ENCODE data around the gene SEC14L5. TPM values are rescaled to one million over a fixed set of nuclear protein-coding genes. Genes with fewer than 3 reads are reported as not detected.
"Not testable (repeated sequence)": the region's sequence is repeated elsewhere in the genome, so short reads cannot be mapped to it uniquely, and the experiment has no call there.

SEC14L5 gene
- total RNA-seq, 2 donors from 2014 or later: 0.26 TPM; not detected in 1

- no peak for ATAC-seq
- WGBS, 2 donors: 63 to 78% methylated on average over 2 of the region's 2 CpGs
These were observed 30.5 kb upstream of the SEC14L5 start for GRCh38 chr16:4927661-4928060.

GRCh38 chr16:4928227-4928626 lies 29.9 kb upstream of the SEC14L5 start:
- no peaks in the 10 kb centered on the region for H3K27me3 ChIP-seq
- TF ChIP-seq CTCF (IDR thresholded peaks at IDR 0.05): no peak
- no peak for TF ChIP-seq POLR2A (IDR thresholded peaks at IDR 0.05)
- H3K27ac ChIP-seq: no peak overlapping the region
- H3K9me3 ChIP-seq: no peaks in the 10 kb centered on the region
- peaks cover 29% of the 10 kb centered on the region for H3K4me1 ChIP-seq
- H3K36me3 ChIP-seq (replicated peaks in 1 of 2; ENCODE audit: insufficient read depth in 1 of 2, low read depth in 2 of 2): no peaks in the 10 kb centered on the region
- intact Hi-C loops (cut with DNase I): no loop called here
- no peak overlapping the region for H3K4me3 ChIP-seq
- 96 to 100% methylated on average over 6 of the region's 6 CpGs for WGBS, 2 donors
- no peak for ATAC-seq
- no peak for DNase-seq

More at GRCh38 chr16:4927661-4928060, 30.5 kb upstream of the SEC14L5 start:
- intact Hi-C loops (cut with DNase I): no loop called here
- no peak for DNase-seq
- Histone ChIP-seq H3K36me3 (replicated peaks in 1 of 2; ENCODE audit: insufficient read depth in 1 of 2, low read depth in 2 of 2) (no peaks in the 10 kb centered on the region), H3K9me3 (no peaks in the 10 kb centered on the region), H3K27ac (no peak overlapping the region), H3K4me1 (peaks cover 29% of the 10 kb centered on the region), H3K4me3 (no peak overlapping the region), H3K27me3 (no peaks in the 10 kb centered on the region)
- TF ChIP-seq CTCF (IDR thresholded peaks at IDR 0.05): no peak
- TF ChIP-seq POLR2A (IDR thresholded peaks at IDR 0.05): no peak

GRCh38 chr16:4929619-4930018 lies 28.5 kb upstream of the SEC14L5 start:
- ATAC-seq; H3K27me3 ChIP-seq; H3K9me3 ChIP-seq; DNase-seq; H3K36me3 ChIP-seq (replicated peaks in 1 of 2; ENCODE audit: insufficient read depth in 1 of 2, low read depth in 2 of 2); H3K27ac ChIP-seq; H3K4me3 ChIP-seq: not testable (repeated sequence)
- H3K4me1 ChIP-seq: peaks cover 19% of the 10 kb centered on the region
- intact Hi-C loops (cut with DNase I): loop anchor here (10.0 kb wide), 1 partner anchor 75 kb away; no protein-coding TSS in a partner anchor
- WGBS, 2 donors: 93% methylated on average over 4 of the region's 4 CpGs

GRCh38 chr16:4931381-4931780 lies 26.7 kb upstream of the SEC14L5 start:
- Histone ChIP-seq H3K36me3 (replicated peaks in 1 of 2; ENCODE audit: insufficient read depth in 1 of 2, low read depth in 2 of 2) (no peaks in the 10 kb centered on the region), H3K27ac (no peak overlapping the region), H3K4me1 (peaks cover 22% of the 10 kb centered on the region), H3K27me3 (no peaks in the 10 kb centered on the region), H3K4me3 (no peak overlapping the region), H3K9me3 (no peaks in the 10 kb centered on the region)
- intact Hi-C loops (cut with DNase I): loop anchor here (10.0 kb wide), 1 partner anchor 77 kb away; no protein-coding TSS in a partner anchor
- DNase-seq (no peak), ATAC-seq (no peak)
- no peak for TF ChIP-seq POLR2A (IDR thresholded peaks at IDR 0.05)
- TF ChIP-seq CTCF (IDR thresholded peaks at IDR 0.05): no peak
- 86 to 92% methylated on average over 3 to 11 of the region's 11 CpGs for WGBS, 2 donors

GRCh38 chr16:4933433-4933832 lies 24.7 kb upstream of the SEC14L5 start:
- H3K4me1 ChIP-seq: peaks cover 39% of the 10 kb centered on the region
- ATAC-seq: no peak
- no peak overlapping the region for H3K27ac ChIP-seq
- no peaks in the 10 kb centered on the region for H3K36me3 ChIP-seq (replicated peaks in 1 of 2; ENCODE audit: insufficient read depth in 1 of 2, low read depth in 2 of 2)
- no peak for DNase-seq
- WGBS, 2 donors: 80 to 81% methylated on average over 7 to 8 of the region's 8 CpGs
- H3K4me3 ChIP-seq: no peak overlapping the region
- H3K27me3 ChIP-seq: no peaks in the 10 kb centered on the region
- intact Hi-C loops (cut with DNase I): loop anchor here (10.0 kb wide), 1 partner anchor 79 kb away; no protein-coding TSS in a partner anchor
- TF ChIP-seq POLR2A (IDR thresholded peaks at IDR 0.05) (no peak), CTCF (IDR thresholded peaks at IDR 0.05) (no peak)
- no peaks in the 10 kb centered on the region for H3K9me3 ChIP-seq
